Measurements from ENCODE around the gene LTB4R2. TPM values are rescaled to one million over a fixed set of nuclear protein-coding genes. Genes with fewer than 3 reads are reported as not detected.

Gene LTB4R2
- total RNA-seq, 1 experiment from 2014 or later, result 12.9 TPM

DNA sequence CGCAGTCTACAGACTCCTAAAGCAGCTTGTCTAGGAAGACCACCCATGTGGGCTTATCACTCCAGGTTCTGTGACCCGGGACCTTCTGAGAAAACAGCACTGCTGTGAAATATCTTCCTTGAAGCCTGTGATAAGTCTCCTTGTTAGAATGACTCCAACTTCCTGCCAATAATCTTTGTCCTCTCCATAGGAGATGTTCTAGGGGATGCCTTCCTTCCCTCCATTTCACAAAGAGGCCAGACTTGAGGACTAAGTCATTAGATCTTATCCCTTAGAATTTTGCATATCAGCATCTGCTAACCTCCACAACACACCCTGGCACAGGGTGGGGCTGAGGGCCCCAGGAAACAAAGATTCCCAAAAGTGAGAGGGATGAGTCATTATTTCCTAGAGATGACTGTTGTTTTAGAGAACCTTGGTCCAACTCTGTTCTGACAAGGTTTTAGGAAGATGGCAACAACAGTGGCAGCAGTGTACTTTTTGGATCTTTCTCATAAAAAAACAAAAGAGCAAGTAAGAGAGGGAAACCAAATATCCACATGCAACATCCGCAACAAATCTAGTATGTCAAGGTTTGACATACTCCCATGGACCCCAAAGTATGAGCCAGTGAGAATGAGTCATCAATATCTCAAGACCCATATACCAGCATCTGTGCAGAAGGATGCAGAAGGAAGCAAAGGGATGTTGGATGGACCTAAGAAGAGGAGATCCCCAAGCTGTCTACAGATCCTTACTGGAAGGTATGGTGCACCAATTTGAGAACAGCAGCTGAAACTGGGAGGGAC lies 7.4 kb downstream of the LTB4R2 start:
- Mint-ChIP-seq H3K27me3 (ENCODE audit: low read depth) (peaks cover 86% of the 10 kb centered on the region), H3K4me3 (no peak overlapping the region), H3K27ac (no peak overlapping the region), H3K4me1 (no peaks in the 10 kb centered on the region; the same call in 1 of the 2 replicates), H3K9me3 (no peaks in the 10 kb centered on the region), H3K36me3 (no peaks in the 10 kb centered on the region)
- POLR2A ChIA-PET, result interaction anchor here (0.6 kb wide), 1 partner anchor 114 kb away, joined by 3 read pairs; no protein-coding TSS in a partner anchor
- TF ChIP-seq, protein P1, sequence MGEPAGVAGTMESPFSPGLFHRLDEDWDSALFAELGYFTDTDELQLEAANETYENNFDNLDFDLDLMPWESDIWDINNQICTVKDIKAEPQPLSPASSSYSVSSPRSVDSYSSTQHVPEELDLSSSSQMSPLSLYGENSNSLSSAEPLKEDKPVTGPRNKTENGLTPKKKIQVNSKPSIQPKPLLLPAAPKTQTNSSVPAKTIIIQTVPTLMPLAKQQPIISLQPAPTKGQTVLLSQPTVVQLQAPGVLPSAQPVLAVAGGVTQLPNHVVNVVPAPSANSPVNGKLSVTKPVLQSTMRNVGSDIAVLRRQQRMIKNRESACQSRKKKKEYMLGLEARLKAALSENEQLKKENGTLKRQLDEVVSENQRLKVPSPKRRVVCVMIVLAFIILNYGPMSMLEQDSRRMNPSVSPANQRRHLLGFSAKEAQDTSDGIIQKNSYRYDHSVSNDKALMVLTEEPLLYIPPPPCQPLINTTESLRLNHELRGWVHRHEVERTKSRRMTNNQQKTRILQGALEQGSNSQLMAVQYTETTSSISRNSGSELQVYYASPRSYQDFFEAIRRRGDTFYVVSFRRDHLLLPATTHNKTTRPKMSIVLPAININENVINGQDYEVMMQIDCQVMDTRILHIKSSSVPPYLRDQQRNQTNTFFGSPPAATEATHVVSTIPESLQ (CRISPR knock-in tag; IDR thresholded peaks at IDR 0.05), result no peak
- TF ChIP-seq, protein P2, sequence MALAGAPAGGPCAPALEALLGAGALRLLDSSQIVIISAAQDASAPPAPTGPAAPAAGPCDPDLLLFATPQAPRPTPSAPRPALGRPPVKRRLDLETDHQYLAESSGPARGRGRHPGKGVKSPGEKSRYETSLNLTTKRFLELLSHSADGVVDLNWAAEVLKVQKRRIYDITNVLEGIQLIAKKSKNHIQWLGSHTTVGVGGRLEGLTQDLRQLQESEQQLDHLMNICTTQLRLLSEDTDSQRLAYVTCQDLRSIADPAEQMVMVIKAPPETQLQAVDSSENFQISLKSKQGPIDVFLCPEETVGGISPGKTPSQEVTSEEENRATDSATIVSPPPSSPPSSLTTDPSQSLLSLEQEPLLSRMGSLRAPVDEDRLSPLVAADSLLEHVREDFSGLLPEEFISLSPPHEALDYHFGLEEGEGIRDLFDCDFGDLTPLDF (CRISPR knock-in tag; IDR thresholded peaks at IDR 0.05), result no peak
- TF ChIP-seq OVOL2 (CRISPR knock-in tag; IDR thresholded peaks at IDR 0.05; ENCODE audit: borderline replicate concordance) (no peak), ZNF121 (CRISPR knock-in tag; IDR thresholded peaks at IDR 0.05) (no peak), ZNF671 (CRISPR knock-in tag; IDR thresholded peaks at IDR 0.05) (no peak), FOXP1 (CRISPR knock-in tag; IDR thresholded peaks at IDR 0.05; ENCODE audit: borderline replicate concordance) (no peak), ZNF219 (CRISPR knock-in tag; IDR thresholded peaks at IDR 0.05; ENCODE audit: borderline replicate concordance) (no peak), NR2C2 (CRISPR knock-in tag; IDR thresholded peaks at IDR 0.05) (no peak), ZNF317 (CRISPR knock-in tag; IDR thresholded peaks at IDR 0.05; ENCODE audit: borderline replicate concordance, low read depth) (no peak), SOX15 (CRISPR knock-in tag; IDR thresholded peaks at IDR 0.05) (no peak), TEAD4 (CRISPR knock-in tag; IDR thresholded peaks at IDR 0.05) (no peak), ZNF423 (CRISPR knock-in tag; IDR thresholded peaks at IDR 0.05) (no peak), SP1 (CRISPR knock-in tag; conservative IDR thresholded peaks at IDR 0.05) (no peak), ZNF232 (CRISPR knock-in tag; IDR thresholded peaks at IDR 0.05) (no peak), GRHL2 (CRISPR knock-in tag; IDR thresholded peaks at IDR 0.05; ENCODE audit: insufficient replicate concordance, severe bottlenecking) (no peak), SMAD3 (CRISPR knock-in tag; IDR thresholded peaks at IDR 0.05; ENCODE audit: borderline replicate concordance) (no peak)
- TF ChIP-seq, protein P3, sequence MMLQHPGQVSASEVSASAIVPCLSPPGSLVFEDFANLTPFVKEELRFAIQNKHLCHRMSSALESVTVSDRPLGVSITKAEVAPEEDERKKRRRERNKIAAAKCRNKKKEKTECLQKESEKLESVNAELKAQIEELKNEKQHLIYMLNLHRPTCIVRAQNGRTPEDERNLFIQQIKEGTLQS (CRISPR knock-in tag; conservative IDR thresholded peaks at IDR 0.05), result no peak
- no peak for ATAC-seq
- no peak for DNase-seq (ENCODE audit: low spot score)
- CTCF ChIA-PET, result interaction anchor here (0.7 to 3.2 kb wide), 10 partner anchors 9 to 114 kb away, joined by 3 to 21 read pairs (median 8); partner anchors contain the start of genes CIDEB, KHNYN and TINF2

DNA sequence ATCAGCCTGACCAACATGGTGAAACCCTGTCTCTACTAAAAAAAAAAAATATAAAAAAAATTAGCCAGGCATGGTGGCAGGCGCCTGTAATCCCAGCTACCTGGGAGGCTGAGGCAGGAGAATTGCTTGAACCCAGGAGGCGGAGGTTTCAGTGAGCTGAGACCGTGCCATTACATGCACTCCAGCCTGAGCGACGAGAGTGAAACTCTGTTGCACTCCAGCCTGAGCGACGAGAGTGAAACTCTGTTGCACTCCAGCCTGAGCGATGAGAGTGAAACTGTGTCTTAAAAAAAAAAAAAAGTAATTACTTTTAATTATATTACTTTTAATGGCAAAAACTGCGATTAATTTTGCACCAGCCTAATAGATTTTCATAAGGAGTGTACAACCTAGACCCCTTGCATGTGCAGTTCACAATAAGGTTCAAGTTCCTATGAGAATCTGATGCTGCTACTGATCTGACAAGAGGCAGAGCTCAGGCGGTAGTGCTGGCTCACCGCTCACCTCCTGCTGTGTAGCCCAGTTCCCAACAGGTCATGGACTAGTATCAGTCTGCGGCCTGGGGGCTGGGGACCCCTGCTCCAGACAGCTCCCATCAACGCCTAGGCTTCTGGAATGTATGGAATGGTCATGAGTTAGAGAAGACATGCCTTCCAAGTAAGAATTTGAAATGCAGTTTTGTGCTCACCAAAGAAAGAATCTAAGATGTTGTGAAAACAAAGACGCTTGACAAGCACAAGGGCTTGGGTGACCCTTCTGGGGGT lies 11.5 kb downstream of the LTB4R2 start:
- no peaks in the 10 kb centered on the region for H3K9me3 Mint-ChIP-seq
- H3K4me3 Mint-ChIP-seq, result no peak overlapping the region
- no peak overlapping the region for H3K27ac Mint-ChIP-seq
- H3K36me3 Mint-ChIP-seq, result no peaks in the 10 kb centered on the region
- H3K27me3 Mint-ChIP-seq (ENCODE audit: low read depth), result peaks cover 80% of the 10 kb centered on the region
- POLR2A ChIA-PET, result no interaction called here
- peak; percentile 42 for DNase-seq (ENCODE audit: low spot score)
- CTCF ChIA-PET, result interaction anchor here (0.9 to 3.9 kb wide), 5 partner anchors 12 to 110 kb away, joined by 3 to 22 read pairs (median 16); partner anchors contain the start of genes CIDEB and RABGGTA
- ATAC-seq, result no peak
- TF ChIP-seq, protein P4, sequence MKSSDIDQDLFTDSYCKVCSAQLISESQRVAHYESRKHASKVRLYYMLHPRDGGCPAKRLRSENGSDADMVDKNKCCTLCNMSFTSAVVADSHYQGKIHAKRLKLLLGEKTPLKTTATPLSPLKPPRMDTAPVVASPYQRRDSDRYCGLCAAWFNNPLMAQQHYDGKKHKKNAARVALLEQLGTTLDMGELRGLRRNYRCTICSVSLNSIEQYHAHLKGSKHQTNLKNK (CRISPR knock-in tag; IDR thresholded peaks at IDR 0.05), result no peak
- TF ChIP-seq, protein P5, sequence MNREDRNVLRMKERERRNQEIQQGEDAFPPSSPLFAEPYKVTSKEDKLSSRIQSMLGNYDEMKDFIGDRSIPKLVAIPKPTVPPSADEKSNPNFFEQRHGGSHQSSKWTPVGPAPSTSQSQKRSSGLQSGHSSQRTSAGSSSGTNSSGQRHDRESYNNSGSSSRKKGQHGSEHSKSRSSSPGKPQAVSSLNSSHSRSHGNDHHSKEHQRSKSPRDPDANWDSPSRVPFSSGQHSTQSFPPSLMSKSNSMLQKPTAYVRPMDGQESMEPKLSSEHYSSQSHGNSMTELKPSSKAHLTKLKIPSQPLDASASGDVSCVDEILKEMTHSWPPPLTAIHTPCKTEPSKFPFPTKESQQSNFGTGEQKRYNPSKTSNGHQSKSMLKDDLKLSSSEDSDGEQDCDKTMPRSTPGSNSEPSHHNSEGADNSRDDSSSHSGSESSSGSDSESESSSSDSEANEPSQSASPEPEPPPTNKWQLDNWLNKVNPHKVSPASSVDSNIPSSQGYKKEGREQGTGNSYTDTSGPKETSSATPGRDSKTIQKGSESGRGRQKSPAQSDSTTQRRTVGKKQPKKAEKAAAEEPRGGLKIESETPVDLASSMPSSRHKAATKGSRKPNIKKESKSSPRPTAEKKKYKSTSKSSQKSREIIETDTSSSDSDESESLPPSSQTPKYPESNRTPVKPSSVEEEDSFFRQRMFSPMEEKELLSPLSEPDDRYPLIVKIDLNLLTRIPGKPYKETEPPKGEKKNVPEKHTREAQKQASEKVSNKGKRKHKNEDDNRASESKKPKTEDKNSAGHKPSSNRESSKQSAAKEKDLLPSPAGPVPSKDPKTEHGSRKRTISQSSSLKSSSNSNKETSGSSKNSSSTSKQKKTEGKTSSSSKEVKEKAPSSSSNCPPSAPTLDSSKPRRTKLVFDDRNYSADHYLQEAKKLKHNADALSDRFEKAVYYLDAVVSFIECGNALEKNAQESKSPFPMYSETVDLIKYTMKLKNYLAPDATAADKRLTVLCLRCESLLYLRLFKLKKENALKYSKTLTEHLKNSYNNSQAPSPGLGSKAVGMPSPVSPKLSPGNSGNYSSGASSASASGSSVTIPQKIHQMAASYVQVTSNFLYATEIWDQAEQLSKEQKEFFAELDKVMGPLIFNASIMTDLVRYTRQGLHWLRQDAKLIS (CRISPR knock-in tag; IDR thresholded peaks at IDR 0.05; ENCODE audit: borderline replicate concordance), result no peak
- TF ChIP-seq IRF2 (CRISPR knock-in tag; IDR thresholded peaks at IDR 0.05; ENCODE audit: borderline replicate concordance, low read depth) (no peak), SP1 (CRISPR knock-in tag; conservative IDR thresholded peaks at IDR 0.05) (no peak), NR2C2 (CRISPR knock-in tag; IDR thresholded peaks at IDR 0.05) (no peak), NR1H2 (CRISPR knock-in tag; IDR thresholded peaks at IDR 0.05) (no peak), CREB1 (CRISPR knock-in tag; IDR thresholded peaks at IDR 0.05) (no peak)
- TF ChIP-seq, protein P3 (CRISPR knock-in tag; conservative IDR thresholded peaks at IDR 0.05), result no peak
- TF ChIP-seq, protein P6, sequence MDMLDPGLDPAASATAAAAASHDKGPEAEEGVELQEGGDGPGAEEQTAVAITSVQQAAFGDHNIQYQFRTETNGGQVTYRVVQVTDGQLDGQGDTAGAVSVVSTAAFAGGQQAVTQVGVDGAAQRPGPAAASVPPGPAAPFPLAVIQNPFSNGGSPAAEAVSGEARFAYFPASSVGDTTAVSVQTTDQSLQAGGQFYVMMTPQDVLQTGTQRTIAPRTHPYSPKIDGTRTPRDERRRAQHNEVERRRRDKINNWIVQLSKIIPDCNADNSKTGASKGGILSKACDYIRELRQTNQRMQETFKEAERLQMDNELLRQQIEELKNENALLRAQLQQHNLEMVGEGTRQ (CRISPR knock-in tag; IDR thresholded peaks at IDR 0.05), result no peak
- no peaks in the 10 kb centered on the region; the same call in 1 of the 2 replicates for H3K4me1 Mint-ChIP-seq

Measured in WTC11 (cell line).